Hematopoietic multipotent progenitor cell (in vitro differentiated cells): Measurements from ENCODE around the gene ACAD9. TPM values are rescaled to one million over a fixed set of nuclear protein-coding genes. Genes with fewer than 3 reads are reported as not detected.
A peak's percentile ranks its signal among the peaks of the same experiment; 100 is the strongest.

Experiments
- DNase-seq, 3 donors: peaks; one replicate each; pipeline ENCODE4 v3.0.0-alpha.2; 2011 to 2015; ENCODE audit warnings: low read depth in 2 of 3, low spot score in 2 of 3
- small RNA-seq: library from RNA; depleted of rRNA; stranded (forward); fragments of <200 nt; gene quantifications from one replicate; pipeline ENCODE3, GENCODE V24; 2012
- total RNA-seq: library from RNA; depleted of rRNA; stranded (reverse); fragments of >200 nt; gene quantifications from one replicate; pipeline ENCODE4 v1.2.3, GENCODE V29; 2012

The ACAD9 gene
- total RNA-seq, 1 donor = 47.4 TPM

GRCh38 chr3:128932516-128933212 lies 53.2 kb downstream of the ACAD9 start:
- DNase-seq = no peak

- DNase-seq = no peak
Observed at GRCh38 chr3:128933213-128933921, 53.9 kb downstream of the ACAD9 start.

GRCh38 chr3:128933922-128934253 lies 54.5 kb downstream of the ACAD9 start:
- DNase-seq = no peak

GRCh38 chr3:128935922-128936321 lies 56.5 kb downstream of the ACAD9 start:
- no peak for DNase-seq

- DNase-seq = no peak
Observed at GRCh38 chr3:128936341-128936740, 56.9 kb downstream of the ACAD9 start.

GRCh38 chr3:128940252-128940651 lies 60.8 kb downstream of the ACAD9 start:
- no peak for DNase-seq

- DNase-seq = no peak
Observed at GRCh38 chr3:128942161-128942952, 62.9 kb downstream of the ACAD9 start.

GRCh38 chr3:128945041-128945877 lies 65.8 kb downstream of the ACAD9 start:
- DNase-seq = no peak

GRCh38 chr3:128945878-128946175 lies 66.4 kb downstream of the ACAD9 start:
- no peak for DNase-seq

- no peak for DNase-seq
Observed at GRCh38 chr3:128946411-128946810, 67.0 kb downstream of the ACAD9 start.

GRCh38 chr3:128949158-128949557 lies 69.7 kb downstream of the ACAD9 start:
- DNase-seq = no peak

GRCh38 chr3:128950223-128950938 lies 71.0 kb downstream of the ACAD9 start:
- DNase-seq = peak in 2 of 3 donors; percentile 22 to 27

- DNase-seq = peak in 1 of 3 donors; percentile 8
Observed at GRCh38 chr3:128956440-128956839, 77.0 kb downstream of the ACAD9 start.

Small RNAs within 50 kb of the gene (small RNA-seq; reads per million reads assigned to genes)
- gene AC112484.4 = not detected

Other genes with a start within 250 kb of the ACAD9 start
- 257 TPM for gene RPN1, start 228.8 kb upstream of the ACAD9 start, total RNA-seq
- 51.4 TPM for gene RAB7A, start 153.4 kb upstream of the ACAD9 start, total RNA-seq
- 7.5 TPM for gene CFAP92, start 114.5 kb downstream of the ACAD9 start, total RNA-seq
- 9.2 TPM for gene EFCC1, start 121.7 kb downstream of the ACAD9 start, total RNA-seq
- 4.0 TPM for gene GP9, start 181.2 kb downstream of the ACAD9 start, total RNA-seq
- 18.9 TPM for gene RAB43, start 242.2 kb downstream of the ACAD9 start, total RNA-seq